Psoas muscle (tissue), 8 donors: Measurements from ENCODE around the gene ZNF280B. TPM values are rescaled to one million over a fixed set of nuclear protein-coding genes. Genes with fewer than 3 reads are reported as not detected.
A peak's percentile ranks its signal among the peaks of the same experiment; 100 is the strongest.

Experiments
- ATAC-seq, 4 donors: fragments of 200-7000 bp; cut with Tn5 transposase; one replicate each; pipeline ENCODE4 v1.9.1; 2020; ENCODE audit warnings: moderate library complexity in 3 of 4, mild to moderate bottlenecking in 2 of 4
- DNase-seq, 2 donors: peaks; one replicate each; pipeline ENCODE4 v3.0.0-alpha.2; 2020
- H3K27ac ChIP-seq: fragments of 200-600 bp; one replicate; pipeline ENCODE4 v1.8.0; 2022
- H3K27me3 ChIP-seq, 3 donors: fragments of 200-600 bp in 1 of 3; one replicate each; pipeline versions ENCODE4 v1.6.1 to v1.8.0; 2013 to 2022; ENCODE audit warnings: low read length in 2 of 3, mild to moderate bottlenecking in 2 of 3, moderate library complexity in 1 of 3; ENCODE audit not compliant: insufficient read depth in 3 of 3
- H3K36me3 ChIP-seq, 2 donors: fragments of 200-600 bp in 1 of 2; one replicate each; pipeline versions ENCODE4 v1.6.1 to v1.8.0; 2013 to 2022; ENCODE audit warnings: low read depth in 1 of 2, mild to moderate bottlenecking in 1 of 2, moderate library complexity in 1 of 2; ENCODE audit not compliant: insufficient read depth in 1 of 2
- H3K4me1 ChIP-seq: fragments of 200-600 bp; one replicate; pipeline ENCODE4 v1.8.0; 2022
- H3K4me3 ChIP-seq: fragments of 200-600 bp; one replicate; pipeline ENCODE4 v1.8.0; 2022; ENCODE audit warnings: mild to moderate bottlenecking
- H3K9me3 ChIP-seq: fragments of 200-600 bp; one replicate; pipeline ENCODE4 v1.8.0; 2022
- WGBS, 3 donors: extraction: QIAGEN DNeasy Blood & Tissue Kit; methylation state at CpG; one replicate each; pipeline versions ENCODE4 v1.1.6 to v1.1.7; 2013; 5-methylcytosine and 5-hydroxymethylcytosine counted together
- intact Hi-C, 2 donors: fragments of 100-400 bp; cut with DNase I; formaldehyde crosslinking; loops; one replicate each; pipeline versions ENCODE4 v1.11.0 to v1.14.2; 2022
- polyA plus RNA-seq, 3 donors: library from polyadenylated mRNA; stranded (reverse); fragments of 200-250 nt; gene quantifications; one replicate each; pipeline ENCODE4 v1.2.3, GENCODE V29; 2013
- total RNA-seq, 4 donors: library from RNA; stranded (reverse); fragmentation: NEBNext Ultra II Directional in 2 of 4; extraction: Animal tissue kit (Norgen Biotek cat#: 25700) in 2 of 4; gene quantifications; one replicate each; pipeline versions ENCODE4 v1.2.1 to v1.2.4, GENCODE V29; 2021 to 2023
- TF ChIP-seq, protein P1 (sequence below): fragments of 200-600 bp; IDR thresholded peaks from one replicate; pipeline ENCODE4 v1.8.0; 2022; ENCODE audit warnings: antibody characterized with exemption
- donor health status: healthy with polysubstance abuse.
- donor health status: DM: no; HTN: no; CAD: no; lungs with moderate emphysema.
- donor health status: Bipolar disorder and iron deficiency.
- donor health status: healthy.
- donor health status: DM: yes; HTN: yes; CAD: no.
- donor health status: DM: no; HTN: no; CAD: no.
- donor health status: DM: no; HTN: no; CAD: no.
- donor health status: DM: yes; HTN: yes; CAD: no.

Gene ZNF280B
- total and polyA plus RNA-seq, 7 donors = 0.06 to 0.54 (median 0.23) TPM

DNA sequence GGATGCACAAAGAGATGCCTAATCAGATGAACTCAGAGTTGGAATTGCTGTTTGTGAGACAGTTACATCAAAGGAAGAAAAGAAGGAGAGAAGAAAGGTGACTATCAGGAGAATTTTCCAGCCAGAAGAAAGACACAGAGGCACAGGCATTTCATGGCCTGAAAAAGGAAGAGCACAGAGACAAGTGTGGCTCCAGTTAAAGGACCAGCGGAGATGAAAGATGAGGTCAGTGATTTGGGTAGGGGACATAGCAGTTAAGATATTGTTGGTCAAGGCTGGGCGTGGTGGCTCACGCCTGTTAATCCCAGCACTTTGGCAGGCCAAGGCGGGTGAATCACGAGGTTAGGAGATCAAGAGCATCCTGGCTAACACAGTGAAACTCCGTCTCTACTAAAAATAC lies 15.0 kb upstream of the ZNF280B start:
- Histone ChIP-seq H3K4me1 (no peaks in the 10 kb centered on the region), H3K27me3 (peaks cover 0 to 5% (median 2%) of the 10 kb centered on the region in 3 donors), H3K4me3 (no peak overlapping the region), H3K27ac (no peak overlapping the region), H3K36me3 (no peaks in the 10 kb centered on the region), H3K9me3 (no peaks in the 10 kb centered on the region)
- intact Hi-C loops = no loop called here
- WGBS, 3 donors = 63 to 70% (median 69%) methylated on average over 6 of the region's 6 CpGs
- ATAC-seq (no peak), DNase-seq (no peak)
- TF ChIP-seq, protein P1, sequence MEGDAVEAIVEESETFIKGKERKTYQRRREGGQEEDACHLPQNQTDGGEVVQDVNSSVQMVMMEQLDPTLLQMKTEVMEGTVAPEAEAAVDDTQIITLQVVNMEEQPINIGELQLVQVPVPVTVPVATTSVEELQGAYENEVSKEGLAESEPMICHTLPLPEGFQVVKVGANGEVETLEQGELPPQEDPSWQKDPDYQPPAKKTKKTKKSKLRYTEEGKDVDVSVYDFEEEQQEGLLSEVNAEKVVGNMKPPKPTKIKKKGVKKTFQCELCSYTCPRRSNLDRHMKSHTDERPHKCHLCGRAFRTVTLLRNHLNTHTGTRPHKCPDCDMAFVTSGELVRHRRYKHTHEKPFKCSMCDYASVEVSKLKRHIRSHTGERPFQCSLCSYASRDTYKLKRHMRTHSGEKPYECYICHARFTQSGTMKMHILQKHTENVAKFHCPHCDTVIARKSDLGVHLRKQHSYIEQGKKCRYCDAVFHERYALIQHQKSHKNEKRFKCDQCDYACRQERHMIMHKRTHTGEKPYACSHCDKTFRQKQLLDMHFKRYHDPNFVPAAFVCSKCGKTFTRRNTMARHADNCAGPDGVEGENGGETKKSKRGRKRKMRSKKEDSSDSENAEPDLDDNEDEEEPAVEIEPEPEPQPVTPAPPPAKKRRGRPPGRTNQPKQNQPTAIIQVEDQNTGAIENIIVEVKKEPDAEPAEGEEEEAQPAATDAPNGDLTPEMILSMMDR = no peak

GRCh38 chr22:22521631-22522030 lies 13.1 kb upstream of the ZNF280B start:
- Histone ChIP-seq H3K4me3 (no peak overlapping the region), H3K27ac (no peak overlapping the region), H3K36me3 (no peaks in the 10 kb centered on the region), H3K9me3 (no peaks in the 10 kb centered on the region), H3K4me1 (no peaks in the 10 kb centered on the region), H3K27me3 (peaks cover 0 to 5% (median 2%) of the 10 kb centered on the region in 3 donors)
- TF ChIP-seq, protein P1 = no peak
- 78 to 82% (median 80%) methylated on average over 8 of the region's 8 CpGs for WGBS, 3 donors
- intact Hi-C loops = no loop called here
- DNase-seq (no peak), ATAC-seq (no peak)

DNA sequence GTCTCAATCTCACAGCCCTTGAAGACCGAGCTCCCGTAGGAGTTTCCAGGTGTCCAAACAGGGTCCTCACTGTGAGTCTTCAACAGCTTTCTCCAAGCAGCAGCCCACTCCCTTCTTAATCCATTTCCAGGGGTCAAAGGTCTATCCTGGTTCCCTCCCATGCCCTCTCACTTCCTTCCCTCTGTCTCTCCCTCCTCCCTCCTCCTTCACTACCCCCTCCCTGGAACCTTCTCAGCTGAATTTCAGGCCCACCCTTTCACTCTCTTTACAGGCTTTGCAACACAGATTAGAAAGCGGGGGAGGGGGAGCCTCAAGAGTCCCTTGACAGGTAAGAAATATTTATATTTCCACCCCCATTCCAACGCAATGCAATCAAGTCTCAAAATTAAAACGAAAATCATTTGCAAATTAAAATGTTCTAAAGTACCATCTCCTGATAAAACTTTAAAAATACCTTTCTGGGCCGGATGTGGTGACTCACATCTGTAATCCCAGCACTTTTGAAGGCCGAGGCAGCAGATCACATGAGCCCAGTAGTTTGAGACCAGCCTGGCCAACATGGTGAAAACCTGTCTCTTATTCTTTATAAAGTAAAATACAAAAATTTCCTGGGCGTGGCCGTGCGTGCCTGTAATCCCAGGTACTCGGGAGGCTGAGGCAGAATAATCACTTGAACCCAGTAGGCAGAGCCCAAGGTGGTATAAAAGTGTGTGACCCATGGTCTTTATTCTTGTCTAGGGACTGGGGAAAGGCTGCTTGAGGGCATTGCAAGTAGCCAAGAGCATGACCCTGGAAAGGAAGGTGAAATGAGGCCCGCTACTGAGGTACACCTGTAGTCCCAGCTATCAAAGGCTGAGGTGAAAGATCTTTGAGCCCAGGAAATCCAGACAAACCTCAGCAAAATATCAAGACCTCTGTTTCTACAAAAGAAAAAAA lies 12.4 kb upstream of the ZNF280B start:
- peaks cover 0 to 5% (median 2%) of the 10 kb centered on the region in 3 donors for H3K27me3 ChIP-seq
- no peaks in the 10 kb centered on the region for H3K9me3 ChIP-seq
- DNase-seq = no peak
- no peaks in the 10 kb centered on the region for H3K36me3 ChIP-seq
- H3K27ac ChIP-seq = no peak overlapping the region
- no peaks in the 10 kb centered on the region for H3K4me1 ChIP-seq
- TF ChIP-seq, protein P1 = no peak
- WGBS, 3 donors = 80 to 83% (median 82%) methylated on average over 12 of the region's 12 CpGs
- no peak overlapping the region for H3K4me3 ChIP-seq
- ATAC-seq = no peak
- intact Hi-C loops = no loop called here

- Histone ChIP-seq H3K27ac (no peak within 1 kb of the TSS), H3K4me1 (no peaks in the 10 kb centered on the region), H3K4me3 (no peak within 1 kb of the TSS), H3K27me3 (peaks cover 0 to 5% (median 3%) of the 10 kb centered on the region in 3 donors), H3K9me3 (no peaks in the 10 kb centered on the region), H3K36me3 (no peaks in the 10 kb centered on the region)
- TF ChIP-seq, protein P1 = no peak
- DNase-seq = peak in 1 of 2 donors; percentile 56
- ATAC-seq = no peak
- intact Hi-C loops = no loop called here
- 47 to 68% (median 48%) methylated on average over 12 of the region's 12 CpGs for WGBS, 3 donors
Measured at GRCh38 chr22:22520020-22520656, 11.6 kb upstream of the ZNF280B start, which contains the start of gene ZNF280A. Gene ZNF280A (minus strand): TSS chr22:22520270. CDS start chr22:22515630, 4,640 bp downstream.
